Measurements from ENCODE around the gene OLFML2A.

GRCh38 chr9:124755061-124755460 is 21.9 kb upstream of the OLFML2A start:
- TF ChIP-seq CTCF (IDR thresholded peaks at IDR 0.05) = no peak
- no peak for TF ChIP-seq POLR2A (IDR thresholded peaks at IDR 0.05)

All from thyroid gland (tissue), 4 donors.